Stimulated activated naive CD8-positive, alpha-beta T cell treated with anti-CD3 and anti-CD28 coated beads, Interleukin-15, Interleukin-2, amounts not matched to agents 100 ng/mL and 50 ng/mL, for 24 hours (primary cell): ENCODE data around the gene EPB41L4B.

Source experiments
- H3K27ac Mint-ChIP-seq: one replicate; pipeline ENCODE4 v1.8.0; 2021; ENCODE audit warnings: mild to moderate bottlenecking, mixed read lengths
- H3K27me3 Mint-ChIP-seq: one replicate; pipeline ENCODE4 v1.8.0; 2021; ENCODE audit warnings: mixed read lengths
- H3K36me3 Mint-ChIP-seq: one replicate; pipeline ENCODE4 v1.8.0; 2021; ENCODE audit warnings: low read depth, mixed read lengths
- H3K4me1 Mint-ChIP-seq: one replicate; pipeline ENCODE4 v1.8.0; 2021; ENCODE audit warnings: low read depth, mixed read lengths
- H3K4me3 Mint-ChIP-seq: one replicate; pipeline ENCODE4 v1.8.0; 2021; ENCODE audit warnings: mild to moderate bottlenecking, mixed read lengths
- H3K9me3 Mint-ChIP-seq: one replicate; pipeline ENCODE4 v1.8.0; 2021; ENCODE audit warnings: mixed read lengths

EPB41L4B gene

DNA sequence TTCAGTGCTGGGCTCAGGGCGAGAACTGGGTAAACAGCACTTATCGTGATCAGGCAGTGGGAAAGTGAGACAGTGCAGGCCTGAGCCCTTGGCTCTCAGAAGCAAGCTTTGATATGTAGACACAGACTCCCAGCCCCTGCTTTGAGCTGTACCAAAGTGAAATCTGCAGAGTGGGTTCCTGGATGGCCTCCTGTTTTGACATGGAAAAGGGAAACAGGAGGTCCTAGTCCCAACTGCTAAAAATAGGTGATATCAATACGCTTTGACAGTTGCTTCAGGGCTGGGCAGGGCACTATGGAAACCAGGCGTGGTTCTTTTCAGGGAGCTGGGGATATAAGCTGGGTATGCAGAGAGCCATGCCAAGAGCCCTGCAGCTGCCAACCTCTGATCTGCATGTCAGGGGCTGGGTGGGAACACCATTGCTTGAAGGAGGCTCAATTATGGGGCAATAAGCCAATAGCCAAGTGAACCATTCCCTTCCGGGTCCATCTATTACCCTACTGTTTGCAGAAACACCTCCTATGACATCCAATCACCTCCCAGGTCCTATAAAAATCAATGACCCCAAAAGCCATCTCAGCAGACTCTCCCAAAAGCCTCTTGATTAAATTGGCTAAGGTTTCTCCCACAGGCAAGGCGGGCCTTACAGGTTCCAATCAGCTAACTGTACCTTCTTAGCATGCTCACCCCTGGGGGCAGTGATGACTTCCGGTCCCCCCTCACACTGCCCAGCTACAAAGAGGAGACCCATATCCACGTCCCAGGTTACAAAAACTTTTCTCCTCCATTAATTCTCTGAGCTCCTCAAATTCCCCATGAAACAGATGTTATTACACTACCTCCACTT, 45.8 kb downstream of the EPB41L4B start:
- Mint-ChIP-seq H3K9me3 (no peaks in the 10 kb centered on the region), H3K27me3 (peaks cover 7% of the 10 kb centered on the region), H3K27ac (no peak overlapping the region), H3K4me1 (no peaks in the 10 kb centered on the region), H3K36me3 (no peaks in the 10 kb centered on the region), H3K4me3 (no peak overlapping the region)

GRCh38 chr9:109273869-109274268, 47.0 kb downstream of the EPB41L4B start:
- Mint-ChIP-seq H3K27me3 (peaks cover 7% of the 10 kb centered on the region), H3K9me3 (no peaks in the 10 kb centered on the region), H3K4me3 (no peak overlapping the region), H3K36me3 (no peaks in the 10 kb centered on the region), H3K27ac (no peak overlapping the region), H3K4me1 (no peaks in the 10 kb centered on the region)

GRCh38 chr9:109272745-109273144, 48.1 kb downstream of the EPB41L4B start:
- Mint-ChIP-seq H3K9me3 (no peaks in the 10 kb centered on the region), H3K4me3 (no peak overlapping the region), H3K27ac (no peak overlapping the region)

DNA sequence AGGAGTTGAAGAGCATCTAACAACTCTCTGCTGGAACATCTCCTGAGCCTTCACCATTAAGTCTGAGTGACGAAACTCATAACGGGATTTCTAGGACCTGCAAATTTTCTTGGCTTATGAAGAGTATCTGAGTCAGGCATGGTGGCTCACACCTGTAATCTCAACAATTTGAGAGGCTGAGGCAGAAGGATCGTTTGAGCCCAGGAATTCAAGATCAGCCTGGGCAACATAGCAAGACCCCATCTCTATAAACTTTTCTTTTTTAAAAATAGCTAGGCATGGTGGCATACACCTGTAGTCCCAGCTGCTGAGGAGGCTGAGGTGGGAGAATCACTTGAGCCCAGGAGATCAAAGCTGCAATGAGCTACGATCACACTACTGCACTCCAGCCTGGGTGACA, 48.8 kb downstream of the EPB41L4B start:
- Mint-ChIP-seq H3K27ac (no peak overlapping the region), H3K4me1 (no peaks in the 10 kb centered on the region), H3K4me3 (no peak overlapping the region), H3K9me3 (peaks cover 4% of the 10 kb centered on the region), H3K36me3 (no peaks in the 10 kb centered on the region), H3K27me3 (peaks cover 8% of the 10 kb centered on the region)

More at GRCh38 chr9:109272745-109273144, 48.1 kb downstream of the EPB41L4B start:
- H3K27me3 Mint-ChIP-seq: peaks cover 7% of the 10 kb centered on the region
- H3K36me3 Mint-ChIP-seq: no peaks in the 10 kb centered on the region
- H3K4me1 Mint-ChIP-seq: no peaks in the 10 kb centered on the region

DNA sequence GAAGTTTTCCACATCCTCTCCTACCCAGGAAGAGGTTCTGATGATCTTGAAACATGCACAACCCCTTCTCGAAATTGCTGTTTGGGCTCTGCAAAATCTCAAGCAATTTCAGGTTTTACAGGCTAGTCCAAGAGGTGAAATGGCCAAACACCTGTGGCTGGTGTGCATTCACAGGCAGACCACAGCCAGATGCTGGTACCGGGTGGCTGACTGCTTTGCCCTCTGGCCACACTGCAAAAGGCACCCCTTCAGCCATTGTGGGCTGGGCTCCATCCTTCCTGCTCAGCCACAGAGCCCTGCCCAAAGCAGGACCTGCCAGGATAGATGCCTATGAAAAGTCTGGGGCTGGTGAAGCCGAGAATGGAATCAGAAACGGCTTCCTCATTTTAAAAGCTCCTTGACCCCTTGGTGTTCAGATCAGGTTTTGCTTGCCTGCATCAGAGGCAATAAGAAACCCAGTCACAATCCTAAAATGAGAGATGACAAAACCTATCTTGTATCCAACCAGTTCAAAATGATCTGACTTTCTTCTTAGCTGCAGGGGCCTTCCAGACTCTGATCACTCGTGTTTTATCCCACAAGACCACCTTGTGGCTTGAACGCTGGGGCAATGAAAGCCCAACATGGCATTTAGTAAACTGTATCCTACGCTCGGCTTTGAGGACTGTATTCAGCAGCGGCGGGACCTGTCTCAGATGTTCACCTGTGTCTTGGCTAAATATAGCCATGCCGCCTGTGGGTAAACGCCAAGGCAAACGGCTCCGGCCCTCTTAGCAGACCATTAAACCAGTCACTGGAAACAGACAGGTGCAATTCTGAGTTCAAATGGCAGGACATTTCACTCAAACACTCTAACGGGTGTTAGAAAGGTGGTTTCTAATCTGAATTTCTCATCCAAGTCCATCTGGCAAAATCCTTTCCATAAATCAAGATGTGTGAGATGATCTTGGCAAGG, 49.6 kb downstream of the EPB41L4B start:
- no peak overlapping the region for H3K27ac Mint-ChIP-seq
- H3K27me3 Mint-ChIP-seq: peaks cover 6% of the 10 kb centered on the region
- H3K4me3 Mint-ChIP-seq: no peak overlapping the region
- H3K36me3 Mint-ChIP-seq: no peaks in the 10 kb centered on the region
- no peaks in the 10 kb centered on the region for H3K4me1 Mint-ChIP-seq
- H3K9me3 Mint-ChIP-seq: peaks cover 5% of the 10 kb centered on the region

DNA sequence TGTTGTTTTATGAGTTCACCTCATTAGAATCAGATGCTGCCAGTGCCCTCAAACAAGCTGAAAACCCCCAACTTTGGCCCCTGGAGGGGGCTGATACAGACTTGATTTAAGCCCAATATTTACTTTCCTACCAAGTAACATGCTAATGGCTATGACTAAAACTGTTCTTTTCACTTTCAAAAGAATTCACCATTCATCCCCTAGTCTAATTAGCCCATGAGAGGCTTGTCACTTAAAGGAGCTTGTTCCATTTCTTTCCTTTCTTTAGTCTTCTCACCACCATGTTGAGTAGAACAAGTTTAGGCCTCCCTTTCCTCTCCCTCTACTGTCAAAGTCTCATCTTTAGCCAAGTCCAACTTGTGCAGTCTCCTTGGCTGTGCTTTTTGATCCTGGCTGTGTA, 50.4 kb downstream of the EPB41L4B start:
- Mint-ChIP-seq H3K9me3 (peaks cover 5% of the 10 kb centered on the region), H3K27ac (no peak overlapping the region), H3K36me3 (no peaks in the 10 kb centered on the region), H3K4me3 (no peak overlapping the region), H3K4me1 (no peaks in the 10 kb centered on the region), H3K27me3 (peaks cover 6% of the 10 kb centered on the region)

DNA sequence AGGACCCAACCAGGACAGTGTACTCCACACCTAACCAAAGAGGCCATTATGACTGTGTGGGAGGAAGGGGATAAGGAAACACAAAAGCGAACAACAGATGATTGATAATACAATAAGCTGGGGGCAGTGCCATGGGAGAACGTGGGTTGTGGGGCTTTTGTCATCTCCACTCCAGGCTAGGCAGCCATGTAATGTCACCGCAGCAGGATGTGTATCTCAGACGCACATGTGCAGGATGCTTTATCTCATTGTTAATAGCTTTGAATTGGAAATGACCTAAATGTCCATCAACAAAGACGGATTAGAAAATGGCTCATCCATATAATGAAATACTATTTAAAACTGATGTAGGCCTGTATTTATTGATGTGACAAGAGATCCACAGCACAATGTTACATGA, 51.0 kb downstream of the EPB41L4B start:
- Mint-ChIP-seq H3K4me1 (no peaks in the 10 kb centered on the region), H3K9me3 (peaks cover 5% of the 10 kb centered on the region), H3K36me3 (no peaks in the 10 kb centered on the region), H3K27me3 (peaks cover 6% of the 10 kb centered on the region), H3K27ac (no peak overlapping the region), H3K4me3 (no peak overlapping the region)

DNA sequence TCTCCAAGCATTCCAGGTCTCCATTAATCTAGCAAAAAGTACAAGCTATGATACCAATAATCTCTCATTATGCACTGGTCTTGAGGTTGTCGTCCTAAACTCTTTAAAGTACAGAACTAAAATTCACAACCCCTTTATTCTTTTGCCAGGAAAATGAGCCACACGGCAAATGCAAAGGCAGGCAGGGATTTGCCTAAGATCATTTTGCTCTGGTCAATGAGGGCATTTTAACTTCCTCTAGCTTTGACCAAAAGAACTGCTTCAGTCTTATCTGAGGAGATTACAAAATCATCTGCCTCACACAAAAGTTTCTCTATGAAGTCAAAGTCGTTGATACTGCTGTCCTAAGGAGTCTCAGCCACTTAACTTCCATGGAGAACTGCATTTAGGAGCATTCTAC, 51.8 kb downstream of the EPB41L4B start:
- H3K4me3 Mint-ChIP-seq: no peak overlapping the region
- H3K27me3 Mint-ChIP-seq: peaks cover 6% of the 10 kb centered on the region
- H3K27ac Mint-ChIP-seq: no peak overlapping the region
- peaks cover 5% of the 10 kb centered on the region for H3K9me3 Mint-ChIP-seq
- no peaks in the 10 kb centered on the region for H3K36me3 Mint-ChIP-seq
- no peaks in the 10 kb centered on the region for H3K4me1 Mint-ChIP-seq

DNA sequence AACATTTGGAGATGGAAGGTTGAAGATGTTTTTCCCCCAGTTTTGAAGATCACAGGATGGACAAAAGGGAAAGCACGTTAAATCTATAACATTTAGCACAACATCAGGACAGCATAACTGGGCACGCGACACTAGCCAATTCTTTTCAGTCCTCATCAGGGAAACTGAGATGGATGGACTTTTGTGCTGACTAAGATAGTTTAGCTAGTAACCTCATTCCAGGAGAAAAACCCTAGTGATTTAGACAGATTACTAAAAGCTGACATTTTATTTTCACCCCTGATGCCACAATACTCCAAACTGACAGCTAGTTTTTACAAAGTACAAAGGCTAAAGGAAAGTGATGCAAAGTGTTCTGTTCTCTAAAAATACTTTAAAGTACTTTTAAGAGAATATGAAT, 53.3 kb downstream of the EPB41L4B start:
- H3K4me3 Mint-ChIP-seq: no peak overlapping the region

DNA sequence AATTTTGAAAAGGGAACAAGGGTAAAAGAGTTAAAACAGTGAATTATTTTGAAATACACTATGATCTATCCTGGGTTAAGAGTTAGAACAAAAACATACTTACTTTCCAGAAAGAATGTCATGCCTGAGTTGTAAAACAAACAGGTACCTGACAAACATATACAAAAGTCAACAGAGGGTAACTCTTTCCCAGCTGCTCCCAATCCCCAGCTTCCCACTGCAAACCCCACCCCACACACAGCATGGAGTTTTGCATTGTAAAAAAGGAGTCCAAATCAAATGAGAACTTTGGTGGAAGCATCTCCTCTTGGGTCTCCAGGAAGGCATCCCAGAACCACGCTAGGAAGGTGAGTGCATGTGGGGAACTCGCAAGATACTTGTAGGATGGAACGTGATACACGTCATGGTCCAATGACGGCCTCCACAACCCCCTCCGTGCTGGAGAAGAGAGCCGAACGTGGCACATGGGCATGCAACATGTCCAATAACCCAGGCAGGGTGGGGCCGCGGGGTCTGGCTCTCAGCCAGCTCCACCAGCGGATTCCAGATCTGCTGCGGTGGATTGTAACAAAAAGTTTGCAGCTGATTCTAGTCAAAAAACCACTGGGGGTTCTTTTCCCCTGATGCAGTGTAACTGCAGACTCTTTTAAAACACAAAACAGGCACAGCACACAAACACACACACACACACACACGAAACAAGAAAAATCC, 55.8 kb downstream of the EPB41L4B start:
- H3K27me3 Mint-ChIP-seq: peaks cover 6% of the 10 kb centered on the region
- H3K4me1 Mint-ChIP-seq: no peaks in the 10 kb centered on the region
- H3K9me3 Mint-ChIP-seq: peaks cover 5% of the 10 kb centered on the region
- no peak overlapping the region for H3K27ac Mint-ChIP-seq
- no peaks in the 10 kb centered on the region for H3K36me3 Mint-ChIP-seq
- no peak overlapping the region for H3K4me3 Mint-ChIP-seq

More for the DNA sequence above, 53.3 kb downstream of the EPB41L4B start:
- Mint-ChIP-seq H3K4me1 (no peaks in the 10 kb centered on the region), H3K27ac (no peak overlapping the region), H3K9me3 (peaks cover 5% of the 10 kb centered on the region), H3K27me3 (peaks cover 6% of the 10 kb centered on the region), H3K36me3 (no peaks in the 10 kb centered on the region)

- Mint-ChIP-seq H3K27me3 (peaks cover 14% of the 10 kb centered on the region), H3K27ac (no peak overlapping the region), H3K36me3 (no peaks in the 10 kb centered on the region), H3K4me1 (no peaks in the 10 kb centered on the region), H3K4me3 (no peak overlapping the region), H3K9me3 (peaks cover 5% of the 10 kb centered on the region)
Measured at GRCh38 chr9:109263358-109263757, 57.5 kb downstream of the EPB41L4B start.

DNA sequence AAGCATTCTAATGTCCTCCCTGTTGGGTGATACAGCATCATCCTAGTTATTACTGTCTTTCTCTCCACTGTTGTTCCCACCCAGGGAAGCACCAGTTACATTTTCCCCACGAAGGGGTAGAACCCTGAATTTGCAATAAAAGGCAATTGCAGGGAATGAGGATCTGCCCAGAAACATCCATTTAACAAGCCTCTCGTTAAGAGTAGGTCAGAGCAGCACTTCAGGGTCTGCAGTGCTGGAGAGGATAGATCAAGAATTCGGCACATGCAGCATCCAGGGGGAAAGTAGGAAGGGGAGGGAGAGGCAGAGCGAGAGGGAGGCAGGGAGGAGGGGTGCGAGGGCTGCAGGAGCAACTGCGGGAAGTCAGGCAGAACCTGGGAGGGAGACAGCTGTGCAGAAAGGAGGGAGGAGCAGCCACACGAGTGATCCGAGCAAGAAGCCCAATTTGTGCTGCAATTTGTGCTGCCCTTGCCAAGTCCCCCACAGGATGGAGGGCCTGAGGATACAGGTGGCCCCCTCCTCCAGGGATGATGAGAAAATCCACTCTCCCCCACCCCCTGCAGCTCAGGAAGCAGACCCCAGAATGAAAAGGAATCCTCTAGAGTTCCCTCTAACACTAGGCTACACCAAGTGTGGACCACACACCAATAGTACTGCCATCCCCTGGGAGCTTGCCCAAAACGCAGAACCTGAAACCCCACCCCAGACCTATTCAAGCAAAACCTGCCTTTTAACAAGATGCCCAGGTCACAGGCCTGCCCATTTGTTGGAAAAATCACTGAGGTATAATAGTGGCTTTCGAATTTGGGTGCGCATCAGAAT, 62.2 kb downstream of the EPB41L4B start:
- no peaks in the 10 kb centered on the region for H3K9me3 Mint-ChIP-seq
- no peaks in the 10 kb centered on the region for H3K4me1 Mint-ChIP-seq
- H3K27ac Mint-ChIP-seq: no peak overlapping the region
- H3K4me3 Mint-ChIP-seq: no peak overlapping the region
- no peaks in the 10 kb centered on the region for H3K36me3 Mint-ChIP-seq
- peaks cover 18% of the 10 kb centered on the region for H3K27me3 Mint-ChIP-seq

DNA sequence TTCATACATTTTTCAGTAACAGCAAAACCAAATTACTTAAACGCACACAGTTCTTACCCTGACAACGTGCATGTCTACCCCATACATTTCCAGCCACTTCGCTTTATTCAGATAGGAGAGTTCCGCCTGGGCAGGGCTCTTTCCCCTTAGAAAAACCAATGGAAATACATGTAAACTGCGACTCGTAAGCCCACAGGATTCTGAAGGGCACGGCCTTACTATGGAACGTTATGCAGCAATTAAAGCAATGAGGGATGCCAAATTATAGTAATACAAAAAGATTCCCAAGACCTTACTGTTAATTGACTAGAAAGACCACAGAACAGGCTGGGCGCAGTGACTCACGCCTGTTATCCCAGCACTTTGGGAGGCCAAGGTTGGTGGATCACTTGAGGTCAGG, 64.5 kb downstream of the EPB41L4B start:
- Mint-ChIP-seq H3K27ac (no peak overlapping the region), H3K27me3 (peaks cover 18% of the 10 kb centered on the region), H3K36me3 (no peaks in the 10 kb centered on the region), H3K4me1 (no peaks in the 10 kb centered on the region), H3K9me3 (no peaks in the 10 kb centered on the region), H3K4me3 (no peak overlapping the region)

DNA sequence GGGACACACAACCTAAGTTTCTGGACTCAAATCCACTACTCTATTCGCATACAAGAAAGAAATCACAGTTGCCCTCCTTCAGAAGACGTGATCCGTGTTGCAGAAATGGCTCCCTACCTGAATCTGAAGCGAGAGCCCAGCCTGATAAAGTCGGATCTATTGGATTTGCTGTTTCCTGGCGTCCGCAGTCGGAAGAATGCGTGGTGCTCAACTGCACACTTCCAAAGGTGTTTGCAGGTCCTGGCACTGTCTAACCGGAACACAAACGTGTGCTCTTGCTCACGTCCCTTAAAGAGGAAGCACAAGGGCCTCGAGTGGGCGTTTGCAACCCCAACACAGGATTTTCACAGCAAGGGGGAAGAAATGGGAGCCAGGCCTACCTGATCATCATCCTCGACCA, 65.5 kb downstream of the EPB41L4B start:
- H3K4me1 Mint-ChIP-seq: no peaks in the 10 kb centered on the region
- H3K27ac Mint-ChIP-seq: no peak overlapping the region
- no peaks in the 10 kb centered on the region for H3K9me3 Mint-ChIP-seq
- H3K4me3 Mint-ChIP-seq: no peak overlapping the region
- H3K27me3 Mint-ChIP-seq: peaks cover 18% of the 10 kb centered on the region
- H3K36me3 Mint-ChIP-seq: no peaks in the 10 kb centered on the region
